Psoas muscle (tissue), 8 donors: ENCODE measurements around the gene CNOT9. TPM values are rescaled to one million over a fixed set of nuclear protein-coding genes. Genes with fewer than 3 reads are reported as not detected.
A peak's percentile ranks its signal among the peaks of the same experiment; 100 is the strongest.

Experiments used
- ATAC-seq, 4 donors: fragments of 200-7000 bp; cut with Tn5 transposase; one replicate each; pipeline ENCODE4 v1.9.1; 2020; ENCODE audit warnings: moderate library complexity in 3 of 4, mild to moderate bottlenecking in 2 of 4
- DNase-seq, 2 donors: peaks; one replicate each; pipeline ENCODE4 v3.0.0-alpha.2; 2020
- H3K27ac ChIP-seq: fragments of 200-600 bp; one replicate; pipeline ENCODE4 v1.8.0; 2022
- H3K27me3 ChIP-seq, 3 donors: fragments of 200-600 bp in 1 of 3; one replicate each; pipeline versions ENCODE4 v1.6.1 to v1.8.0; 2013 to 2022; ENCODE audit warnings: low read length in 2 of 3, mild to moderate bottlenecking in 2 of 3, moderate library complexity in 1 of 3; ENCODE audit not compliant: insufficient read depth in 3 of 3
- H3K36me3 ChIP-seq, 2 donors: fragments of 200-600 bp in 1 of 2; one replicate each; pipeline versions ENCODE4 v1.6.1 to v1.8.0; 2013 to 2022; ENCODE audit warnings: low read depth in 1 of 2, mild to moderate bottlenecking in 1 of 2, moderate library complexity in 1 of 2; ENCODE audit not compliant: insufficient read depth in 1 of 2
- H3K4me1 ChIP-seq: fragments of 200-600 bp; one replicate; pipeline ENCODE4 v1.8.0; 2022
- H3K4me3 ChIP-seq: fragments of 200-600 bp; one replicate; pipeline ENCODE4 v1.8.0; 2022; ENCODE audit warnings: mild to moderate bottlenecking
- H3K9me3 ChIP-seq: fragments of 200-600 bp; one replicate; pipeline ENCODE4 v1.8.0; 2022
- CTCF ChIP-seq: fragments of 200-600 bp; IDR thresholded peaks from one replicate; pipeline ENCODE4 v1.8.0; 2022; ENCODE audit warnings: antibody characterized with exemption
- WGBS, 3 donors: extraction: QIAGEN DNeasy Blood & Tissue Kit; methylation state at CpG; one replicate each; pipeline versions ENCODE4 v1.1.6 to v1.1.7; 2013; 5-methylcytosine and 5-hydroxymethylcytosine counted together
- intact Hi-C, 2 donors: fragments of 100-400 bp; cut with DNase I; formaldehyde crosslinking; loops; one replicate each; pipeline versions ENCODE4 v1.11.0 to v1.14.2; 2022
- polyA plus RNA-seq, 3 donors: library from polyadenylated mRNA; stranded (reverse); fragments of 200-250 nt; gene quantifications; one replicate each; pipeline ENCODE4 v1.2.3, GENCODE V29; 2013
- total RNA-seq, 4 donors: library from RNA; stranded (reverse); fragmentation: NEBNext Ultra II Directional in 2 of 4; extraction: Animal tissue kit (Norgen Biotek cat#: 25700) in 2 of 4; gene quantifications; one replicate each; pipeline versions ENCODE4 v1.2.1 to v1.2.4, GENCODE V29; 2021 to 2023
- donor health status: healthy with polysubstance abuse.
- donor health status: DM: no; HTN: no; CAD: no; lungs with moderate emphysema.
- donor health status: Bipolar disorder and iron deficiency.
- donor health status: healthy.
- donor health status: DM: yes; HTN: yes; CAD: no.
- donor health status: DM: no; HTN: no; CAD: no.
- donor health status: DM: no; HTN: no; CAD: no.
- donor health status: DM: yes; HTN: yes; CAD: no.

The CNOT9 gene
- total and polyA plus RNA-seq, 7 donors, result 12.3 to 22.9 (median 17.9) TPM

- intact Hi-C loops, result loop anchor here in 1 of 2 donors (10.0 kb wide), 1 partner anchor 74 kb away; no protein-coding TSS in a partner anchor
- Histone ChIP-seq H3K4me1 (no peaks in the 10 kb centered on the region), H3K4me3 (no peak overlapping the region), H3K27ac (no peak overlapping the region), H3K27me3 (no peaks in the 10 kb centered on the region), H3K36me3 (peaks cover 6 to 79% of the 10 kb centered on the region in 2 donors), H3K9me3 (no peaks in the 10 kb centered on the region)
- ATAC-seq, result no peak
- WGBS, 3 donors, result 91 to 94% (median 94%) methylated on average over 3 of the region's 3 CpGs
- no peak for TF ChIP-seq CTCF
- DNase-seq, result no peak
These were observed 9.7 kb upstream of the CNOT9 start for GRCh38 chr2:218558986-218559385.

- no peak for TF ChIP-seq CTCF
- H3K9me3 ChIP-seq, result no peaks in the 10 kb centered on the region
- intact Hi-C loops, result loop anchor here in 1 of 2 donors (10.0 kb wide), 1 partner anchor 269 kb away; the partner anchor contains the start of gene TMBIM1
- no peak overlapping the region for H3K27ac ChIP-seq
- H3K27me3 ChIP-seq, result no peaks in the 10 kb centered on the region
- no peaks in the 10 kb centered on the region for H3K4me1 ChIP-seq
- H3K4me3 ChIP-seq, result no peak overlapping the region
- DNase-seq (no peak), ATAC-seq (no peak)
- H3K36me3 ChIP-seq, result peaks cover 0 to 48% of the 10 kb centered on the region in 2 donors
- 77 to 92% (median 83%) methylated on average over 1 of the region's 1 CpG for WGBS, 3 donors
These were observed 4.6 kb upstream of the CNOT9 start for GRCh38 chr2:218564056-218564455.

- Histone ChIP-seq H3K36me3 (peaks cover 0 to 26% of the 10 kb centered on the region in 2 donors), H3K27ac (no peak overlapping the region), H3K9me3 (no peaks in the 10 kb centered on the region), H3K4me3 (no peak overlapping the region), H3K27me3 (no peaks in the 10 kb centered on the region), H3K4me1 (peaks cover 19% of the 10 kb centered on the region)
- intact Hi-C loops, result loop anchor here in 1 of 2 donors (5.0 to 10.0 kb wide), 2 partner anchors 159 to 271 kb away; partner anchors contain the start of gene TMBIM1
- no peak for ATAC-seq
- WGBS, 3 donors, result 81 to 93% (median 84%) methylated on average over 1 of the region's 1 CpG
- no peak for DNase-seq
- TF ChIP-seq CTCF, result no peak
These were observed 2.3 kb upstream of the CNOT9 start for GRCh38 chr2:218566296-218566695.

- ATAC-seq (peak; percentile 17 to 30 (median 22)), DNase-seq (no peak)
- Histone ChIP-seq H3K27me3 (no peaks in the 10 kb centered on the region), H3K27ac (peak overlapping the region; percentile 92), H3K9me3 (no peaks in the 10 kb centered on the region), H3K4me3 (peak overlapping the region; percentile 76), H3K4me1 (peaks cover 29% of the 10 kb centered on the region), H3K36me3 (peaks cover 0 to 17% of the 10 kb centered on the region in 2 donors)
- TF ChIP-seq CTCF, result no peak
- WGBS, 3 donors, result 1 to 2% (median 1%) methylated on average over 19 of the region's 19 CpGs
- intact Hi-C loops, result loop anchor here (2.0 to 10.0 kb wide), 3 partner anchors 160 to 273 kb away; partner anchors contain the start of gene TMBIM1 (in 1 of the 2)
These were observed 846 bp upstream of the CNOT9 start for GRCh38 chr2:218567797-218568189.

GRCh38 chr2:218569038-218569431 is 396 bp downstream of the CNOT9 start:
- intact Hi-C loops, result loop anchor here (2.0 to 10.0 kb wide), 3 partner anchors 162 to 274 kb away; partner anchors contain the start of gene TMBIM1 (in 1 of the 2)
- Histone ChIP-seq H3K9me3 (no peaks in the 10 kb centered on the region), H3K4me3 (peak overlapping the region; percentile 76), H3K27ac (peak overlapping the region; percentile 92), H3K27me3 (no peaks in the 10 kb centered on the region), H3K4me1 (peaks cover 39% of the 10 kb centered on the region), H3K36me3 (peaks cover 0 to 19% of the 10 kb centered on the region in 2 donors)
- DNase-seq, result peak; percentile 41 to 67
- no peak for TF ChIP-seq CTCF
- peak; percentile 13 to 51 (median 42) for ATAC-seq
- 0 to 1% (median 1%) methylated on average over 31 of the region's 31 CpGs for WGBS, 3 donors
